H1 (cell line): ENCODE data around the gene LHCGR. TPM values are rescaled to one million over a fixed set of nuclear protein-coding genes. Genes with fewer than 3 reads are reported as not detected.
A peak's percentile ranks its signal among the peaks of the same experiment; 100 is the strongest.

Experiments used
- CTCF ChIA-PET: fragments of 300-600 bp; sonication (Branson Sonifier 250); formaldehyde crosslinking; loops from one replicate; lab custom pipeline; 2021; ENCODE audit not compliant: partially characterized antibody; lab: Charles Lee
- POLR2A ChIA-PET: fragments of 300-600 bp; sonication (Branson Sonifier 250); formaldehyde crosslinking; loops from one replicate; lab custom pipeline; 2021; ENCODE audit warnings: inconsistent platforms; ENCODE audit not compliant: partially characterized antibody; lab: Charles Lee
- DNase-seq, 2 experiments: peaks; one replicate each; pipeline versions ENCODE4 v3.0.0 to v3.0.0-alpha.2; 2010 to 2022; ENCODE audit warnings: low spot score in 2 of 2, low read depth in 1 of 2, mixed read lengths in 1 of 2
- FAIRE-seq: peaks from 2 replicates; lab custom pipeline; 2011; peaks lifted over from hg19 to GRCh38; lab: Jason Lieb, UNC
- H2AFZ ChIP-seq: 2 replicates; pipeline ENCODE4 v1.8.1; 2012; ENCODE audit warnings: low read length, inconsistent platforms
- H2AK5ac ChIP-seq: 2 replicates; pipeline ENCODE4 v1.6.1; 2013; ENCODE audit warnings: low read depth, low read length
- H2BK120ac ChIP-seq: replicated peaks from 2 replicates; pipeline ENCODE3; 2013; ENCODE audit warnings: low read depth, low read length, inconsistent platforms
- H2BK12ac ChIP-seq: 2 replicates; pipeline ENCODE4 v1.6.1; 2013; ENCODE audit warnings: low read depth, low read length
- H2BK15ac ChIP-seq: 2 replicates; pipeline ENCODE4 v1.6.1; 2013; ENCODE audit warnings: low read length
- H2BK20ac ChIP-seq: 2 replicates; pipeline ENCODE4 v1.6.1; 2013; ENCODE audit warnings: low read length
- H2BK5ac ChIP-seq: 2 replicates; pipeline ENCODE4 v1.6.1; 2013; ENCODE audit warnings: low read depth, low read length
- H3K14ac ChIP-seq: 2 replicates; pipeline ENCODE4 v1.6.1; 2013; ENCODE audit warnings: inconsistent platforms; ENCODE audit not compliant: insufficient read length
- H3K18ac ChIP-seq: 2 replicates; pipeline ENCODE4 v1.6.1; 2013; ENCODE audit warnings: low read length; ENCODE audit errors: extremely low read depth
- H3K23ac ChIP-seq: 2 replicates; pipeline ENCODE4 v1.6.1; 2013; ENCODE audit warnings: inconsistent platforms; ENCODE audit not compliant: insufficient read length
- H3K23me2 ChIP-seq: 2 replicates; pipeline ENCODE4 v1.6.1; 2013; ENCODE audit warnings: low read depth, low read length
- H3K27ac ChIP-seq: 2 replicates; pipeline ENCODE4 v1.6.1; 2011; ENCODE audit warnings: low read depth, low read length, inconsistent platforms
- H3K27me3 ChIP-seq, 4 experiments: replicated peaks in 1 of 4; 1 replicate in 1 of 4; 2 replicates in 3 of 4; pipeline versions ENCODE4 v1.6.1 to v1.8.1; 2011 to 2013; ENCODE audit warnings: low read length in 3 of 4, mild to moderate bottlenecking in 3 of 4, inconsistent platforms in 2 of 4, mixed read lengths in 2 of 4, moderate library complexity in 1 of 4; ENCODE audit not compliant: control insufficient read depth in 3 of 4, insufficient read depth in 3 of 4; ENCODE audit errors: extremely low read depth in 1 of 4
- H3K36me3 ChIP-seq, 4 experiments: 2 replicates each; pipeline versions ENCODE4 v1.6.1 to v1.8.1; 2011 to 2013; ENCODE audit warnings: mild to moderate bottlenecking in 4 of 4, low read length in 3 of 4, moderate library complexity in 2 of 4, control low read depth in 1 of 4, inconsistent platforms in 1 of 4; ENCODE audit not compliant: insufficient read depth in 4 of 4, control insufficient read depth in 2 of 4
- H3K4ac ChIP-seq: replicated peaks from 2 replicates; pipeline ENCODE3; 2013; ENCODE audit warnings: low read length, low read depth, mixed read lengths, inconsistent platforms; ENCODE audit not compliant: insufficient read length
- H3K4me1 ChIP-seq, 4 experiments: replicated peaks in 1 of 4; 1 replicate in 1 of 4; 2 replicates in 3 of 4; pipeline versions ENCODE4 v1.6.1 to v1.8.1; 2011 to 2013; ENCODE audit warnings: low read length in 3 of 4, inconsistent platforms in 2 of 4, mixed read lengths in 1 of 4; ENCODE audit not compliant: insufficient read depth in 4 of 4, control insufficient read depth in 3 of 4
- H3K4me2 ChIP-seq, 2 experiments: 2 replicates each; pipeline versions ENCODE4 v1.6.1 to v1.8.1; 2011 to 2013; ENCODE audit warnings: low read depth in 2 of 2, low read length in 2 of 2, control low read depth in 1 of 2, inconsistent platforms in 1 of 2, mild to moderate bottlenecking in 1 of 2; ENCODE audit not compliant: insufficient read depth in 1 of 2
- H3K4me3 ChIP-seq, 4 experiments: fragments of 200-600, 300-600 bp in 1 of 4; sonication (generic), shearing (Covaris generic), sonication (Bioruptor Twin) in 1 of 4; 2 replicates each; pipeline versions ENCODE4 v1.5.1 to v1.8.1; 2011 to 2016; ENCODE audit warnings: low read length in 4 of 4, low read depth in 3 of 4, control low read depth in 2 of 4, inconsistent platforms in 2 of 4, mild to moderate bottlenecking in 2 of 4, mixed read lengths in 1 of 4, moderate library complexity in 1 of 4; ENCODE audit not compliant: insufficient read depth in 2 of 4; ENCODE audit errors: extremely low read depth in 1 of 4
- H3K56ac ChIP-seq: replicated peaks from 2 replicates; pipeline ENCODE3; 2013; ENCODE audit warnings: low read depth, mild to moderate bottlenecking, mixed read lengths, low read length, inconsistent platforms; ENCODE audit not compliant: insufficient read length
- H3K79me1 ChIP-seq: 2 replicates; pipeline ENCODE4 v1.6.1; 2013; ENCODE audit warnings: low read depth, low read length, control low read depth
- H3K79me2 ChIP-seq, 2 experiments: 2 replicates each; pipeline versions ENCODE4 v1.6.1 to v1.8.1; 2012 to 2013; ENCODE audit warnings: low read length in 2 of 2, mild to moderate bottlenecking in 2 of 2, inconsistent platforms in 1 of 2; ENCODE audit not compliant: insufficient read depth in 2 of 2, control insufficient read depth in 1 of 2
- H3K9ac ChIP-seq, 4 experiments: replicated peaks in 1 of 4; 1 replicate in 1 of 4; 2 replicates in 3 of 4; pipeline versions ENCODE4 v1.6.1 to v1.8.1; 2011 to 2013; ENCODE audit warnings: low read depth in 3 of 4, low read length in 3 of 4, control low read depth in 2 of 4, mild to moderate bottlenecking in 2 of 4, moderate library complexity in 2 of 4, inconsistent platforms in 1 of 4; ENCODE audit errors: extremely low read depth in 1 of 4
- H3K9me3 ChIP-seq, 2 experiments: 2 replicates each; pipeline versions ENCODE4 v1.6.1 to v1.8.1; 2012 to 2013; ENCODE audit warnings: mild to moderate bottlenecking in 2 of 2, moderate library complexity in 2 of 2, control low read depth in 1 of 2, inconsistent platforms in 1 of 2, low read depth in 1 of 2, low read length in 1 of 2, mixed read lengths in 1 of 2; ENCODE audit not compliant: insufficient read depth in 2 of 2
- H4K20me1 ChIP-seq, 2 experiments: replicated peaks in 1 of 2; 2 replicates each; pipeline versions ENCODE3 to v1.8.1; 2011 to 2013; ENCODE audit warnings: inconsistent platforms in 2 of 2, low read length in 2 of 2, mild to moderate bottlenecking in 1 of 2; ENCODE audit not compliant: insufficient read depth in 2 of 2, control insufficient read depth in 1 of 2
- H4K5ac ChIP-seq: 2 replicates; pipeline ENCODE4 v1.6.1; 2013; ENCODE audit warnings: low read length, low read depth, mixed read lengths, inconsistent platforms; ENCODE audit not compliant: insufficient read length
- H4K8ac ChIP-seq: 2 replicates; pipeline ENCODE4 v1.8.0; 2013; ENCODE audit warnings: mild to moderate bottlenecking, moderate library complexity, low read length, inconsistent platforms; ENCODE audit not compliant: insufficient read depth; ENCODE audit errors: extremely low read depth
- H4K91ac ChIP-seq: replicated peaks from 2 replicates; pipeline ENCODE3; 2013; ENCODE audit warnings: low read length, mixed read lengths, inconsistent platforms; ENCODE audit not compliant: insufficient read length
- MAFK ChIP-seq: IDR thresholded peaks from 2 replicates; pipeline ENCODE4 v1.6.1; 2012; ENCODE audit warnings: low read depth, mild to moderate bottlenecking, improper control_type of control experiment, low read length
- SUZ12 ChIP-seq: fragments of 200-600 bp; sonication (generic); IDR thresholded peaks from 2 replicates; pipeline ENCODE4 v1.6.1; 2012; ENCODE audit warnings: mild to moderate bottlenecking, inconsistent platforms, low read length, moderate library complexity, mixed read lengths
- WGBS, 2 experiments: shearing (Covaris generic) in 1 of 2; methylation state at CpG; one replicate each; pipeline versions ENCODE4 v1.1.6 to v1.1.7; 2013 to 2015; ENCODE audit warnings: low lambda C conversion rate in 2 of 2, mixed read lengths in 2 of 2, inconsistent platforms in 1 of 2, low coverage in 1 of 2, missing lambda C conversion rate in 1 of 2; ENCODE audit not compliant: insufficient replicate concordance in 2 of 2, insufficient coverage in 1 of 2, insufficient read length in 1 of 2; ENCODE audit errors: extremely low coverage in 1 of 2, missing lambda C conversion rate in 1 of 2; 5-methylcytosine and 5-hydroxymethylcytosine counted together
- polyA plus RNA-seq, 7 experiments: library from polyadenylated mRNA; depleted of rRNA in 3 of 7; stranded (reverse) in 5 of 7; unstranded in 2 of 7; fragments of >200 nt in 5 of 7; fragments of 200-250 nt in 2 of 7; gene quantifications; 1 replicate in 5 of 7; 2 replicates in 1 of 7; 4 replicates in 1 of 7; pipeline versions ENCODE4 v1.2.1 to v1.2.3, GENCODE V29; 2011 to 2013; ENCODE audit warnings: missing spikeins in 2 of 7, mixed read lengths in 2 of 7
- total RNA-seq: library from RNA; stranded (reverse); fragmentation: NEBNext Ultra II Directional; extraction: Animal tissue kit (Norgen Biotek cat#: 25700); gene quantifications from 2 replicates; pipeline ENCODE4 v1.2.1, GENCODE V29; 2021

The LHCGR gene
- total and polyA plus RNA-seq, 2 of the 8 experiments (the other 6 are each of a cell fraction or from before 2014, with no cell fraction given): 0.30 to 0.73 TPM

- Histone ChIP-seq H2BK5ac (no peak overlapping the region), H2BK120ac (no peak overlapping the region), H3K4me3 (no peak overlapping the region), H4K5ac (no peak overlapping the region), H3K27ac (no peak overlapping the region), H3K4me2 (no peak overlapping the region), H3K79me1 (no peaks in the 10 kb centered on the region), H4K20me1 (no peaks in the 10 kb centered on the region), H4K8ac (no peak overlapping the region), H2AFZ (no peak overlapping the region), H3K23me2 (no peaks in the 10 kb centered on the region; the same call in 1 of the 2 replicates), H3K27me3 (no peaks in the 10 kb centered on the region), H2BK15ac (no peak overlapping the region), H3K4ac (no peak overlapping the region)
- CTCF ChIA-PET: no interaction called here
- POLR2A ChIA-PET: no interaction called here
- no peak for DNase-seq
- peak; percentile 33; the same call in 1 of the 2 replicates for TF ChIP-seq MAFK
- TF ChIP-seq SUZ12: no peak
- TF ChIP-seq, all 59 proteins: peak for 1
- no peak for FAIRE-seq
- H3K23ac ChIP-seq: no peak overlapping the region
- H3K9ac ChIP-seq: no peak overlapping the region
- H3K56ac ChIP-seq: no peak overlapping the region
- H2AK5ac ChIP-seq: no peak overlapping the region
- H3K9me3 ChIP-seq: no peaks in the 10 kb centered on the region
- no peak overlapping the region for H2BK20ac ChIP-seq
- 90% methylated on average over 1 of the region's 1 CpG; no CpG with 5 or more reads in 1 of the 2 experiments for WGBS, 2 experiments
- no peaks in the 10 kb centered on the region for H3K79me2 ChIP-seq
- H4K91ac ChIP-seq: no peak overlapping the region
- H3K14ac ChIP-seq: no peak overlapping the region
- H2BK12ac ChIP-seq: no peak overlapping the region
- no peaks in the 10 kb centered on the region for H3K36me3 ChIP-seq
- no peaks in the 10 kb centered on the region for H3K4me1 ChIP-seq
- H3K18ac ChIP-seq: no peak overlapping the region
These were observed 70.4 kb downstream of the LHCGR start for GRCh38 chr2:48685126-48685525.
